GM18507 (cell line): ENCODE measurements around the gene EFHC1.
A peak's percentile ranks its signal among the peaks of the same experiment; 100 is the strongest.
"Not testable (repeated sequence)": the region's sequence is repeated elsewhere in the genome, so short reads cannot be mapped to it uniquely, and the experiment has no call there.

Experiments used
- DNase-seq: peaks from one replicate; pipeline ENCODE4 v3.0.0; 2011; ENCODE audit warnings: low read depth; ENCODE audit not compliant: insufficient read length; ENCODE audit errors: extremely low spot score
- FAIRE-seq: peaks from 2 replicates; lab custom pipeline; 2011; peaks lifted over from hg19 to GRCh38; lab: Jason Lieb, UNC

Gene EFHC1

GRCh38 chr6:52419809-52420667 lies at the start of gene EFHC1:
Gene EFHC1 (plus strand): TSS chr6:52420342. CDS start chr6:52420411, 69 bp downstream.
- peak; percentile 95 for DNase-seq
- FAIRE-seq = peak; percentile 98

GRCh38 chr6:52371656-52372191 lies 48.4 kb upstream of the EFHC1 start:
- DNase-seq (no peak), FAIRE-seq (no peak)

GRCh38 chr6:52373151-52373690 lies 46.9 kb upstream of the EFHC1 start:
- FAIRE-seq (no peak), DNase-seq (no peak)

- DNase-seq = no peak
- FAIRE-seq = no peak
Measured at GRCh38 chr6:52374247-52374646, 45.9 kb upstream of the EFHC1 start.

- FAIRE-seq (peak; percentile 61), DNase-seq (no peak)
Measured at GRCh38 chr6:52375780-52376556, 44.2 kb upstream of the EFHC1 start.

GRCh38 chr6:52376763-52377162 lies 43.4 kb upstream of the EFHC1 start:
- FAIRE-seq = peak; percentile 29

GRCh38 chr6:52377538-52378221 lies 42.5 kb upstream of the EFHC1 start:
- DNase-seq (no peak), FAIRE-seq (peak; percentile 72)

More at GRCh38 chr6:52376763-52377162, 43.4 kb upstream of the EFHC1 start:
- DNase-seq = no peak

GRCh38 chr6:52381249-52381648 lies 38.9 kb upstream of the EFHC1 start:
- no peak for DNase-seq
- no peak for FAIRE-seq

- FAIRE-seq (no peak), DNase-seq (no peak)
Measured at GRCh38 chr6:52384145-52384766, 35.9 kb upstream of the EFHC1 start.

GRCh38 chr6:52385074-52385473 lies 35.1 kb upstream of the EFHC1 start:
- no peak for FAIRE-seq

GRCh38 chr6:52388119-52388518 lies 32.0 kb upstream of the EFHC1 start:
- FAIRE-seq, DNase-seq: not testable (repeated sequence)

More at GRCh38 chr6:52385074-52385473, 35.1 kb upstream of the EFHC1 start:
- DNase-seq = no peak

- peak; percentile 26 for FAIRE-seq
- no peak for DNase-seq
Measured at GRCh38 chr6:52388790-52389189, 31.4 kb upstream of the EFHC1 start.

GRCh38 chr6:52389264-52389625 lies 30.9 kb upstream of the EFHC1 start:
- DNase-seq = no peak
- FAIRE-seq = no peak

- peak; percentile 52 for DNase-seq
- peak; percentile 93 for FAIRE-seq
Measured at GRCh38 chr6:52389626-52390360, 30.3 kb upstream of the EFHC1 start.

GRCh38 chr6:52390361-52390727 lies 29.8 kb upstream of the EFHC1 start:
- no peak for DNase-seq
- no peak for FAIRE-seq

- FAIRE-seq = no peak
- no peak for DNase-seq
Measured at GRCh38 chr6:52391599-52391998, 28.5 kb upstream of the EFHC1 start.

GRCh38 chr6:52392944-52393343 lies 27.2 kb upstream of the EFHC1 start:
- FAIRE-seq = no peak
- DNase-seq = no peak

- FAIRE-seq = no peak
Measured at GRCh38 chr6:52393780-52394179, 26.4 kb upstream of the EFHC1 start.

More at GRCh38 chr6:52393780-52394179, 26.4 kb upstream of the EFHC1 start:
- DNase-seq = no peak
